HG03575 (cell line): ENCODE results near the gene CHCHD3.

ENCODE experiments used
- ATAC-seq: cut with Tn5 transposase; IDR thresholded peaks from one replicate; pipeline ENCODE4 v1.9.1; 2021; ENCODE audit not compliant: unreplicated experiment, insufficient number of reproducible peaks, low FRiP score; ENCODE audit errors: extremely low read depth

CHCHD3 gene

DNA sequence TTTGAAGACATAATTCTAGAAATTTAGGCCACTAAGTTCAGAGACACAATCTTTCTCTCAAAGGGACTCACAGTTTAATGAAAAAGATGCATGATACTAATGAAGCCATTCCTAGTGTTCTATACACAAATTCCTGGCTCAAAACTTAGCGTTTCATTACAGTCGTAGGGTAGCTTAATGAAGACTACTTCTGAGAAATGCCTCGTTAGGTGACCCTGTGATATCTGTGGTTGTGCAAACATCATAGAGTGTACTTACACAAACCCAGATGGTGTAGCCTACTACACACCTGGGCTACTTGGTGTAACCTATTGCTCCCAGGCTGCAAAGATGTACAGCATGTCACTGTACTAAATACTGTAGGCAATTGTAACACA, 488 bp upstream of the CHCHD3 start:
- ATAC-seq = no peak

DNA sequence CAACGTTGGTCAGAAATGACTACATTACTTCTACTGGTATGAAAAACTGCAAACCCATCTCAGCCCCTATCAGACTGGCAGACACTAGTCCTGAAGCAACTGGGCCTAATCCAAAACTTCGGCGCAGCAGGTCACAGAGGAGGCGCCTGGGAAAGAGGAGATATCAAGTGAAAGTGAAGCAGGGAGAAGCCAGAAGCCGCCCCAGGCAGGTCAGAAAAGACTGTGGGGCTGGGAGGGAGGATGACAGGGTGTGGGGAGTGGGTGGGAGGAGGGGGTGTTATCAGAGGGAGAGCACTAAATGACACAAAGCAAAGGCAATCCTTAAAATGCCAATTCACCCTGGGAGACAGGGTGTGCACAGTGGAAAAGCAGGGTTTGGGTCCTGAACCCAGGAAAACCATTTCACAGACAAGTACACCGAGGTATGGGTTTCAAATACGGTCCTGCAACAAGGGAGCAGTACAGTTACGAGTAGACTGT, 731 bp downstream of the CHCHD3 start:
- no peak for ATAC-seq

DNA sequence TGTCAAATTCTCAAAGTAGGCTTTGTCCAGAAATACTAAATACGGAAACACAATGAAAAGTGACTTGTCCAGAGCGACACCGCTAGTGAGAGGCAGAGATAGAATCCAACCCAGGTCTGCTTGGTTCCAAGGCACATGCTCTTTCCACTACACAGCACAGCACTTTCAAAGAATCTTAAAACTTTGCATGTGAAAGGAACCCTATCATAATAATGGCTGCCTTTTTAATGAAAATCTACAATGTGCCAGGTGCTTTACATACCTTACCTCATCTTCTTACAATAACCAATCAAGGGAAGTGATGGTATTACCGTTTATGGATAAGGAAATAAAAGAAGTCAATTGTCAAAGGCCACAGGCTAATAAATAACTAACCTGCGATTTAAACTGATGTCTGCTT, 2.6 kb downstream of the CHCHD3 start:
- no peak for ATAC-seq

DNA sequence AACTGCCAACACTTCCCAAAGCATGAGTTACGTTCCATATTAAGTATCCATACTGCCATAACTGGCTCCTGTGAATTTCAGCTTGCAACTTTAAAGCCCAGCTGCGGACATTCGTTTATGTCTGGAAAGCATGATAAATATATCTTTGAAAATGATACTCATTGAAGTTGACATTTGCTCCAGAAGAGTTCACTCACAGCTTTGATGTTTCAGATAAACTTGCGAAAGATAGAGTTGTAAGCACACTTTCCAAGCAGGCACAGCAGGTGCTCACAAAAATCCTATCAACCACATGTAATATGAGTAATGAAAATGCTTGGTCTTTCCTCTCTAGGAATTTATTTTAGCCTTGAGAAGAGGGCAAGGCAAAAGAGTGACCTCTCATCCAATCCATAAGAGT, 4.5 kb downstream of the CHCHD3 start:
- ATAC-seq = no peak

DNA sequence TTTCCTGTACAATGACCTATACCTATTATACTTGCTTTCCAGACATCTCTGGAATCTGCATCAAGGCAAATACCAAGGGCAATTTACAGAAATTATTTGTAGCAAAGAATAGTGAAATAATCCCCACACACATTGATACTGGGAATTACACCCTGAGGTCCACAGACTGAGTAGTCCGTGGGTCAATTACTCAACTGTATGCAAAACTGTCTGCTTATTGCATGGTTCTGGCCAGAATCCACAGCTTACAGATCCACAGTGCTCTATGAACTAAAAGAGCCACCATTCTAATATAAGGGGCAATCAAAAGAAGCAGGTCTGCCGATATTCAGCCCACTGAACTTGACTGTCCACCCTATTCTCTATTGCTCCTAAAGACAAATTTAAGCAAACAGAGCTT, 5.7 kb downstream of the CHCHD3 start:
- ATAC-seq = no peak

DNA sequence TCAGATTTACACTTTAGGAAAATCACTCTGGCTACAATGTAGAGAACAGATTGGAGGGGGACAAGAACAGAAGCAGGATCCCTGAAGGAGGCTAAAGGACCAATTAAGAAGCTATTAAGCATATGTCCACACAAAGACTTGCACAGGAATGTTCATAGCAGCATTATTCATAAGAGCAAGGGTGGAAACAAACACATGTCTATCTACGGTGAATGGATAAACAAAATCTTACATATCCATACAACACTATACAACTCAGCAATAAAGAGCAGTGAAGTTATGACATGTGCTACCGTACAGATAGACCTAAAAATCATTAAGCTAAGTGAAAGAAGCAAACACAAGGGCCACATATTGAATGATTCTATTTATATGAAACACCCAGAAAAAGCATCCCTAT, 10.4 kb downstream of the CHCHD3 start:
- no peak for ATAC-seq

DNA sequence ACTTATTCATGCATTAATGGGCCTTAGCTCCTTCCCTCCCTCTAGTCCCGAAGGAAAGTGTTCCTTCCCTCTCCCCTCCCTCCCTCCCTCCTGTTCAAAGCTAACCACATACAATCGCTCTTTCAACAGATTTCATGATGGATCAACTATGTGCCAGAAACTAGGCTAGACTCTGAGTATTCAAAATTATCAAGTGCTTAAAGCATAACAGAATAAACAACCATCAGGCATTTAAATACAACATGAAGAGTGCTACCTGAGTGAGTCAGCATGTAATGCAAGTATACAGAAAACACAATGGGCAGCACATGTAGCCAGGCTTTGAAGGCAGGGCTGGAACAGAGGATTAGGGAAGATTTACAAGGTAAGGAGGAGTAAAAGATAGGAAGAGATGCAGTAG, 11.3 kb downstream of the CHCHD3 start:
- no peak for ATAC-seq

DNA sequence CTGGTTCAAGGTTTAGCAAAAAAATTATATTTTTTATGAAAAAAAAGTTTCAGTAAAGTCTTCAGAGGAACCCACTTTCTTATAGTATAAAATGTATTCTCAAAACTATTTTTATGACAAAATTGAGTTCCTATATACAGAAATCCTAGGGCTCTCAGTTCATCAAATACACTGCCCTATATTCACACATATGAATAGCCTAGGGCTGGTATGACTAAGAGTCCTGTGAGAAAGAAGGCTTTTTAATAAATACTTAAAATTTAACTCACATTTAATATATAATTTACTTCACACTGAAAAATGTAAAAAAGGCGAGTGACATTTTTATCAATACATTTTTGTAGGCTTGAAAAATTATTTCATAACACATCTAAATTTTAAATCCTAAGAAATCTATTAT, 16.6 kb downstream of the CHCHD3 start:
- ATAC-seq = no peak

DNA sequence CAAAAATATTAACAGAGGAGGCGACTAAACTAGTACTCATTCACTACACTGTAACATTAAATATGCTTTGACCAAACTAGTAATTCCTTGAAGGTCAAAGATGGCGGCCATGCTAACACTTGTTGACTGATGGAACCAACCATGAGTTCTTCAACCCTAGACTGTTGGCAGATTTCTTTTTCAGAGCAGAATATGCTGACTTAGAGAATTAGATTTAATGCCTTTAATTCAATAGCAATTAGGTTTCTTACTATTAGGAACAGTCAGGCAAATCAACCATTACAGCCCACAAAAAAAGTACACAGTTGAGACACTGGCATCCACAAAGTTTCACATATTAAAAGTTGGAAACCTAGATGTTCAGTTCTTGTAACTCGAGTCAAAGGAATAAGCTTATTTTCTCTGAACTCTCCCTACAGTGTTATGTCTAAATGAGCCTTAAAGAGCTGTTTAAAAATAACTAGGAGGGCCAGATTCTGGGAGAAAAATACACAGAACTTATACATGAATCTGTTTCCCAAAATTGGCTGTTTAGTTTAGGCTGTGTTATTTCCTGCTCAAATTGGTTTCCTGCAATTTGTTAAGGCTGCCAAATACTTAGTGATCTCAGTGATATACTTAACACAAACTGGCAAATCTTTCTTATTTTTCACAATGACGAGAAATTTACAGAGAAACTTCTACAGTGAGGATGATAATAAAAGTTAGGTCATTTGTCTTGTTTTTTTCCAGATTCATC, 17.6 kb downstream of the CHCHD3 start:
- no peak for ATAC-seq

DNA sequence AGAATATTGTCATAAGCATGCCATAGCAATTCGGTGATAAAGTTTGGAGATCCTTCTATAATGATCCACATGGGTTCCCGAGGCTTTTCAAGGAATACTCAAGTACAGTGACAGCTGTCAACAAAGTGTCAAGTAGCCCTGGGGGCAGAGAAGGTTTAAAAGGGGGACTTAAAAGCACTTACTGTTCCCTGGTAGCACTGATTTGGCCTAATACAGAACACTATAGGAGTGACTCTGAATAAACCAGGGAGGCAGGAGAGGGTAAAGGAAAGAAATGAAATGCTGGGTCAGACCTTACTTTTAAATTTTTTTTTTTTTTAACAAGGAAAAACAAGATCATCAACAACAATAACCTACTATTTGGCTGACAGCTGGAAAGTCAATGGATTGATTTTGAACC, 20.1 kb downstream of the CHCHD3 start:
- ATAC-seq = no peak

DNA sequence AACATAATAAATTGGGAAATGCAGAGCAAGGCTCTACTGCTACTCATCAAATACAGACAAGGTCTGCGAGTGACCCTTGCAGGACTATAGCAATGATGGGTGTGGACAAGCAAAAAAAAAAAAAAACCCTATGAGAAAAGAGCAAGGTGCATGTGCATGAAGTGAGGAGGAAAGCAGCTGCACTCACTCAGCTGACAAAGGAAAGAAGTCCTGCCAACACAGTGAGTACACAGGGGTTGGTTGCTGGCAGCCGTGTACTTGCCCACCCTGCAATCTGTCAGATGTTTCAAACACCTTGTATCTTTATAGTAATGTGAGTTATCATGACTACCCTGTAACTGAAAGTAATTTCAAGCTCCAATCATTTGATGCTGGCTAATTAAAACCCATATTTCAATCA, 20.5 kb downstream of the CHCHD3 start:
- ATAC-seq = no peak

DNA sequence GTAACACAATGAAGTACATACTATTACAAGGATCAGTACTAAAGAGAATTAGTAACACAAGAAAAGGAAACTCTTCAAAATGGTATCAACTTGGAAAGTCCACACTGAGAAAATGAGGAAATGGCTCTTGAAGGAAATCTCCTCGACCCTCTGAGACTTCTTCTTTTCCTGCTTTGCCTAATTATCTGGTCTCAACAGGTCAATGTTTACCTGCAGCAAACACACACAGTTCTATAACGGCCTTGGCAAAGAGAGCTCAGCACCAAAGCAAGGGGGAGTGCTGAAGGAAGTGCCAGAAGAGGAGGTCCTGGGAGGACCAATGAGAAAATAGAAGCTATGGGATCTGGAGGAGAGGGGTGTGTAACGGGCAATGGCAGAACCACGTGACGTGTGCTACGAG, 21.9 kb downstream of the CHCHD3 start:
- no peak for ATAC-seq

DNA sequence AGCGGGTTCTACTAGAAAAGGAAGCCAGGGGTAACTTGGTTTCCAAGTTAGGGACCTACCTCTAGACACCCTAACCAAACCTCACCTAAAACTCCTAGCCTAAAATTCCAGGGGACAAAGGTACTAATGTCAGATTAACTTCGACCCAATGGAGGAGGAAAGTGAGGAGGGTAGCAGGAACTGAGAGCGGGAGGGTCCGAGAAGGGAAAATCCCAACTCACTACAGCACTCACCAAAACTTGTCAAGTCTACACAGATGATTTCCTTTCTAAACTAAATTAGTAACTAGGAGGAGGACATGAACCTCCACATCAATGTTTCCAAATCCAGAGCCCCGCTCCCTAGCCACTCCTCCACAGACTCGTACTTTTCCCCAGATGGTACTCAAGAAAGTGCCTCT, 22.6 kb downstream of the CHCHD3 start:
- ATAC-seq = no peak

DNA sequence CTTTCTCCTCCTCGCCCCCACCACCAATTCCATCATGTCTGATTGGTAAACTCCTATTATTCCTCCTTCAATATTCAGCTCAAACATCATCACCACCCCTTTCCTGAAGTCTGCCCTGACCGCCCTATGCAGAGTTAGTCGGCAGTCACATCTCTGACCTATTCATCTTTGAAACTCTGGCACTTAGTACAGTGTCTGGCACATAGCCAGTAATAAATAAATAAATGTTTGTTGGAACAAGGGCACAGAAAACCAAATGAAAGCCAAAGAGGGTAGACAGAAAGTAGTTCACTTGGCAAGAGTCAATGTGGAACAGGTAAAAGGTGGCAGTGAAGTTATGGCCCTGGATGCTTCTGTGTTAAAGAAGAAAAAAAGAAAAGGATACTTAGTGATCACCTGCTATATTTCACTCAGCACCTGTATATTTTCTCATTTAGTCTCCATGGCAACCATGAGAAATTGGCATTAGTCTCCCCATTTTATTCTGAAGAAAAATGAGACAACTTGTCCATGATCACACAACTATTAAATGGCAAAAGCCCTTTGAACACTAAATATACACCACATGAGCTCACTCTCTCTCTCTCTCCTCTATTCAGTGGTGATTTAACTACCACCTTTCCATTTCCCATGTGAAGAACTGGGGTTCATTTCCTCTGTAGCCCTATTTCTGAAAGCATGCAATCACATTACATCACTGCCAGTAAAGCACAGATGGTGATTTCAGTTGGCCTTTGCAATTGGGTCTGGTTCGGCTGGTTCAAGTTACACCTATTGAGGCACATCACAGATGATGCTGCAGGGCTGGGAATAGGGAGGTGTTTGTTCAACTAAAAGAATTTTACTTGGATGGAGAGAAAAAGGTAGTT, 25.3 kb downstream of the CHCHD3 start:
- ATAC-seq = no peak

DNA sequence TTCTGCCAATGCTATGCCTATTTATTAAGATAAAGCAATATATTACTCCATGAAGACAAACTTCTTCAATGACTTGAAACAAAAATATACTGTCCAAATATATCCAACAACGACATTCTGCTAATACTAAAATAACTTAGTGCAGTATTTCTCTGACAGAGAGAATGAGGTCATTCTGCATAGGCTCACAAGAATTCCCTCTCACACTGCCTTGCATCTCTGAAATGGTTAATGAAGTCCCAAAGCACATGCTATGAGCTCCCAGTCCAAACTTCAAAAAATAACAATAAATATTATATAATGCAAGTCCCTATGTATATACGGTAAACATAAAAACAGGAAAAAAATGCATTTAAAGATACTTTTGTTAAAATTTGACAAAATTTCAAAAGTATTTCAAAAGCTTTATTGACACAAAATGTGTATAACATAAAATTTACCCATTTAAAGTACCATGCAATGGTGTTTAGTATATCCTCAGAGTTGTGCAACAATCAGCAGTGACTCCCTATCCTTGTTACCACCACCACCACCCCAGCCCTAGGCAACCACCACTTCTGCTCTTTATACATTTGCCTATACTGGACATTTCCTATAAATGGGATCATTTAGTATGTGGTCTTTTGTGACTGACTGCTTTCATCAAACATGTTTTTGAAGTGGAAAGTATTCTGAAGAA, 27.6 kb downstream of the CHCHD3 start:
- no peak for ATAC-seq

DNA sequence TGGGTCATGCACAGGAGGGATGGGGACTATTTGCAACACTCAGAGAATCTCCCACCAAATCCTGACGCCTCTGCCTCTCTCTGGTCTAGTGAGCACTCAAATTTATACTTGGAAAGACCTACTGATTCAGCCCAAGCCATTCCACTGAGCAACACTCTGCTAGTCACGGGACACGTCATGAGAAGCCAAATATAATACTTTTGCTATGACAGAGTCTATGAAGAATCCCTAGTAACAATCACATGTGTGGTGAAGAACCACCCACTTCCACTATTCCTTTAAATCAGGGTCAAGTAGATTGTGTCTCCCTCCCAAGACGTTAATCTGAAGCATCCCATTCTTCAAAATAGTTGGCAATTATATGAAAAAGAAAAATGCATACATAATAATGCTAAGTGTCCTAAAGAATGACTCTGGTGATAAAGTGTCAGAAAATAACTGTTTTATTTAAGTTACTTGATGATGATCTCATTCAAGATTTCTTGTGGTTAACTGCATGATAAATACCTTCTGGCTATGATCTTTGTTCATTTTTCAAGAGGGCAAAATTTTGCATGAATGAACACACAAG, 28.5 kb downstream of the CHCHD3 start:
- no peak for ATAC-seq

DNA sequence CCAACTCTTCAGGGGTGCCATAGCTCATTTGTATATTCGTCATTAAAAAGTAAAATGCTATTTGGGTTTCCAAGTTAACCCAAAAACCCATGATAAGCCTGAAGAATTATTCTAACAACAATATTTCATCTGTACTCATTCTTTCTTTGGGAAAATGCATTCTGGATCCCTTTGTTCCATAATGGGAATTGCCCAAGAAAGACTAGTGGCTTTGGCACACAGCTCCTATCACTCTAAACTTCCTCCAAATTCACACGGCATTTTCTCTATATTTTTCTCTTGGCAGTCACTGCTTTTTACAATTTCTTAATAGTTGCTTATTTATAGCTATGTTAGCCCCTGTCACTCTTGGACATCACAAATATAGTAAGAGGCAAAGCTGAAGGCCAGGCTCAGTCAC, 29.1 kb downstream of the CHCHD3 start:
- ATAC-seq = no peak

DNA sequence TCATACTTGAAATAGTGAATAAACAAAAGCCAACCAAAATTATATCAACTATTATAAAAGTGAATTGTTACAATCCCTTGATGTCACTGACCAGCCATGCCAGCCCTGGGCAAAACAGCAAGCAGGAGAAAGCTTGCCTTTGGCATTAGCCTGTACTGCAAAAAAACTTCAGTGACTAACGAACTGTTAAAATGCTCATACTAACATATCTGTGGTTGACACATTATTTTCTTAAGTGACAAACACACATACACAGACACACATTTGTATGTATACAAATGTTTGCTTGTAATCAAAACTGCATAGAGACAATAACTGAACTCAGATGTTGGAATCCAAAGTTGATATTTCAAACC, 29.5 kb downstream of the CHCHD3 start:
- ATAC-seq = no peak

DNA sequence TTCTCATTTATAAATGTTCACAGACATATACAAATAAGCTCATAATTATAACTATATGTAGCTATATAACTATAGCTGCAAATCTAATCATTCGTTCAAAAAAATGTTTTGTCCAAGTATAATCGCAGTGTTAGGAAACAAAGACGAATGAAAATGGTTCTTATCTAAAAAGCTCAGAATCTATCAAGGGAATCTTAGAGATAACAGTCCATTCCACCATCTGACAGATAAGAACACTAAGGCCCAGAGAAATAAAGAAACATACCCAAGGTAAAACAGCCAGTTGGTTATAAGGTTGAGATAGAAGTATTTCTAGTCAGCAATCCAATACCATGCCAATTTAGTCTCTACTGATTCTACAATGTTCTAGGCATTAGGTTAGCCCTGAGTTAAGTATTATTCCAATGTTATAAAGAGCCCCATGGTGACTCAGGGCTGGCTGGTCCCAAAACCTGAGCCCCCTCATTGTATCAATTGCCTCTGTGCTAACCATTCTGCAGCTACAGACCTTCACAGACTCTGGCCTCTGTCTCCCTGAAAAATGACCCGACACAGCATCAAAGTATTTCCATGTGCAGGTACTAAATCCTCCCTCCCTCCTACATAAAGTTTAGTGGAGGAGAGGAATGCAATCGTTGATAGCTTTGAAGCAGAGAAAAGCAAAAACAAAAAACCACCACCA, 30.0 kb downstream of the CHCHD3 start:
- no peak for ATAC-seq
